HepG2 (cell line): ENCODE measurements around the gene MORC1. TPM values are rescaled to one million over a fixed set of nuclear protein-coding genes. Genes with fewer than 3 reads are reported as not detected.

Experiments
- ATAC-seq: fragments of 200-7000 bp; cut with Tn5 transposase; 3 replicates; pipeline ENCODE4 v1.9.1; 2020; ENCODE audit warnings: mild to moderate bottlenecking, moderate library complexity
- BruUV-seq: library from RNA; stranded (reverse); fragments of 400-500 nt; replicated peaks from 2 replicates; lab custom pipeline; 2021; lab: Mats Ljungman, UMichigan
- CTCF ChIA-PET: fragments of 300-600 bp; formaldehyde crosslinking; extraction: SDS; loops from one replicate; lab custom pipeline; 2021; ENCODE audit warnings: low total read pairs, inconsistent platforms, low intra/inter-chr PET ratio; lab: Yijun Ruan, JAX
- POLR2A ChIA-PET: fragments of 350-600 bp; sonication (Branson Sonifier 250); formaldehyde crosslinking; loops from one replicate; lab custom pipeline; 2020; ENCODE audit warnings: antibody characterized with exemption, inconsistent platforms; lab: Yijun Ruan, JAX
- DNase-seq: peaks from one replicate; pipeline ENCODE4 v3.0.0-alpha.2; 2015; ENCODE audit warnings: low spot score
- FAIRE-seq: peaks from 3 replicates; lab custom pipeline; 2011; peaks lifted over from hg19 to GRCh38; lab: Jason Lieb, UNC
- H2AFZ ChIP-seq: one replicate; pipeline ENCODE4 v1.6.1; 2011; ENCODE audit warnings: low read length, inconsistent platforms
- H3K27ac ChIP-seq: fragments of 300-600 bp; 3 replicates; pipeline ENCODE4 v1.8.0; 2011; ENCODE audit warnings: mixed run types, mild to moderate bottlenecking, mixed read lengths, low read length, inconsistent platforms; ENCODE audit not compliant: insufficient read depth; ENCODE audit errors: extremely low read length
- H3K27me3 ChIP-seq, 2 experiments: fragments of 200-600 bp in 1 of 2; 2 replicates in 1 of 2; 3 replicates in 1 of 2; pipeline versions ENCODE4 v1.6.0 to v1.8.0; 2011; ENCODE audit warnings: low read length in 2 of 2, mild to moderate bottlenecking in 2 of 2, moderate library complexity in 2 of 2, inconsistent platforms in 1 of 2; ENCODE audit not compliant: insufficient read depth in 2 of 2, control insufficient read depth in 1 of 2
- H3K36me3 ChIP-seq, 2 experiments: fragments of 200-600 bp in 1 of 2; replicated peaks in 1 of 2; 2 replicates in 1 of 2; 3 replicates in 1 of 2; pipeline versions ENCODE4 v1.5.1 to v1.8.0; 2011; ENCODE audit warnings: low read length in 2 of 2, inconsistent platforms in 1 of 2; ENCODE audit not compliant: insufficient read depth in 2 of 2, control insufficient read depth in 1 of 2
- H3K4me1 ChIP-seq: 2 replicates; pipeline ENCODE4 v1.5.1; 2012; ENCODE audit warnings: low read length, inconsistent platforms; ENCODE audit not compliant: insufficient read depth
- H3K4me2 ChIP-seq: 2 replicates; pipeline ENCODE4 v1.6.0; 2011; ENCODE audit warnings: low read depth, low read length, inconsistent platforms
- H3K4me3 ChIP-seq, 3 experiments: fragments of 200-600 bp in 1 of 3; sonication (generic), shearing (Covaris generic) in 1 of 3; replicated peaks in 1 of 3; 2 replicates each; pipeline ENCODE4 v1.5.1; 2011 to 2016; ENCODE audit warnings: low read length in 3 of 3, inconsistent platforms in 2 of 3, low read depth in 2 of 3, mild to moderate bottlenecking in 2 of 3, control low read depth in 1 of 3, mixed read lengths in 1 of 3; ENCODE audit not compliant: insufficient read depth in 1 of 3
- H3K79me2 ChIP-seq: one replicate; pipeline ENCODE4 v1.6.1; 2011; ENCODE audit warnings: low read length, inconsistent platforms; ENCODE audit not compliant: insufficient read depth
- H3K9ac ChIP-seq: 2 replicates; pipeline ENCODE4 v1.6.0; 2011; ENCODE audit warnings: mild to moderate bottlenecking, low read depth, low read length, inconsistent platforms; ENCODE audit not compliant: insufficient read depth
- H3K9me3 ChIP-seq: 2 replicates; pipeline ENCODE4 v1.5.1; 2012; ENCODE audit warnings: mild to moderate bottlenecking, low read length
- H4K20me1 ChIP-seq: 2 replicates; pipeline ENCODE4 v1.6.0; 2011; ENCODE audit warnings: inconsistent platforms, mild to moderate bottlenecking, low read length, moderate library complexity; ENCODE audit not compliant: insufficient read depth
- AKAP8 ChIP-seq: sonication (generic); formaldehyde crosslinking; IDR thresholded peaks from 2 replicates; pipeline ENCODE4 v1.5.1; 2020; ENCODE audit warnings: mild to moderate bottlenecking, missing genetic modification reagents
- FOSL2 ChIP-seq: sonication (generic); formaldehyde crosslinking; IDR thresholded peaks from 2 replicates; pipeline ENCODE4 v1.4.0; 2020; ENCODE audit warnings: missing genetic modification reagents
- HOXD1 ChIP-seq: sonication (generic); formaldehyde crosslinking; IDR thresholded peaks from 2 replicates; pipeline ENCODE4 v1.5.0; 2020; ENCODE audit warnings: missing genetic modification reagents
- RAD21 ChIP-seq: fragments of 450-650 bp; formaldehyde crosslinking; IDR thresholded peaks from 2 replicates; pipeline ENCODE4 v1.5.0; 2020; ENCODE audit warnings: mild to moderate bottlenecking
- SMC3 ChIP-seq: IDR thresholded peaks from 2 replicates; pipeline ENCODE4 v1.6.1; 2011; ENCODE audit warnings: low read length, improper control_type of control experiment
- SRSF9 ChIP-seq: fragments of 200-400 bp; formaldehyde crosslinking; IDR thresholded peaks from 2 replicates; pipeline ENCODE4 v1.6.1; 2018; ENCODE audit warnings: borderline replicate concordance, mild to moderate bottlenecking, low read depth, low read length; ENCODE audit not compliant: insufficient read depth, poor library complexity, severe bottlenecking
- STAG1 ChIP-seq: sonication (generic); formaldehyde crosslinking; IDR thresholded peaks from 2 replicates; pipeline ENCODE4 v1.4.0; 2020; ENCODE audit warnings: missing genetic modification reagents
- ZNF354B ChIP-seq: sonication (generic); formaldehyde crosslinking; IDR thresholded peaks from 2 replicates; pipeline ENCODE4 v1.8.0; 2022; ENCODE audit warnings: mild to moderate bottlenecking, missing genetic modification reagents
- ZNF569 ChIP-seq: sonication (generic); formaldehyde crosslinking; IDR thresholded peaks from 2 replicates; pipeline ENCODE4 v1.5.0; 2020; ENCODE audit warnings: mild to moderate bottlenecking, missing genetic modification reagents, moderate library complexity, borderline replicate concordance
- WGBS: methylation state at CpG from one replicate; pipeline ENCODE4 v1.1.6; 2017; ENCODE audit warnings: low lambda C conversion rate; 5-methylcytosine and 5-hydroxymethylcytosine counted together
- in situ Hi-C: cut with HindIII; loops from 2 replicates; pipeline ENCODE4 v1.10.0; 2017; ENCODE audit warnings: low pct_unique_long_range_greater_than_20kb; ENCODE audit not compliant: extremely low pct_ligation_motif_present
- intact Hi-C: fragments of 100-400 bp; cut with micrococcal nuclease; formaldehyde crosslinking; loops from one replicate; pipeline ENCODE4 v1.10.0; 2022; ENCODE audit not compliant: unreplicated experiment
- polyA plus RNA-seq, 8 experiments: library from polyadenylated mRNA; depleted of rRNA in 3 of 8; stranded (reverse) in 7 of 8; unstranded in 1 of 8; fragments of >200 nt; fragmentation: Illumina TruSeq in 4 of 8; extraction: Trizol in 4 of 8; gene quantifications; 2 replicates each; pipeline versions ENCODE4 v1.2.1 to v1.2.3, GENCODE V29; 2011 to 2016; ENCODE audit warnings: low read depth in 4 of 8, missing spikeins in 1 of 8, mixed read lengths in 1 of 8; ENCODE audit not compliant: insufficient read depth in 1 of 8
- total RNA-seq, 5 experiments: library from RNA; depleted of rRNA; stranded (reverse); fragments of >200 nt; fragmentation: Illumina TruSeq; extraction: Trizol; gene quantifications; 2 replicates each; pipeline ENCODE4 v1.2.3, GENCODE V29; 2016; ENCODE audit warnings: low read depth in 1 of 5
- TF ChIP-seq, protein P1 (sequence below): sonication (generic); IDR thresholded peaks from 2 replicates; pipeline ENCODE4 v1.6.1; 2016; ENCODE audit warnings: low read depth, borderline replicate concordance
- TF ChIP-seq, protein P2 (sequence below): sonication (generic); formaldehyde crosslinking; IDR thresholded peaks from 2 replicates; pipeline ENCODE4 v1.5.1; 2020; ENCODE audit warnings: mild to moderate bottlenecking, moderate library complexity, missing genetic modification reagents
- TF ChIP-seq, protein P3 (sequence below): sonication (generic); formaldehyde crosslinking; IDR thresholded peaks from 2 replicates; pipeline ENCODE4 v1.5.0; 2020; ENCODE audit warnings: mild to moderate bottlenecking, missing genetic modification reagents, moderate library complexity
- TF ChIP-seq, protein P4 (sequence below): sonication (generic); formaldehyde crosslinking; IDR thresholded peaks from 2 replicates; pipeline ENCODE4 v1.4.0; 2020; ENCODE audit warnings: missing genetic modification reagents

The MORC1 gene
- total and polyA plus RNA-seq, 2 of the 13 experiments (the other 11 are each of a cell fraction or from before 2014, with no cell fraction given): not detected

DNA sequence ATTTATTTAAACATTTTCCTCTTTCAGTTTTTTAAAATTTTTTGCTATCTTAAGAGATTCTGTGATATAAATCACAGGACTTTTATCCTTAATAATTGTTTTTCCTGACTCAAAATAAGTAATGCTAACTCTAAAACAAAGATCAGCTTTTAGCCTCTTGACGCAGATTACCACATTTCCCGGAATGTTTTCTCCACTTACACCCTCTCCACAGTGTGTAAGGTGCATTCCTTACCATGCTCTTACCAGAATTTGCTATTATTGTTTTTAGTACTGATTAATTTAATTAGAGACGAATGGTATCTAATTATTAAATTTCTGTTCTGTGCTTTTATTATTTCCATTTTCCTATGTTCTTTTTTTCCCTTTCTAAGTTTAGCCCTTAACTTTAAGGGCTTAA lies 199.1 kb downstream of the MORC1 start (continued):
- TF ChIP-seq HOXD1 (CRISPR knock-in tag) (no peak), AKAP8 (no peak)
- TF ChIP-seq, protein P1, sequence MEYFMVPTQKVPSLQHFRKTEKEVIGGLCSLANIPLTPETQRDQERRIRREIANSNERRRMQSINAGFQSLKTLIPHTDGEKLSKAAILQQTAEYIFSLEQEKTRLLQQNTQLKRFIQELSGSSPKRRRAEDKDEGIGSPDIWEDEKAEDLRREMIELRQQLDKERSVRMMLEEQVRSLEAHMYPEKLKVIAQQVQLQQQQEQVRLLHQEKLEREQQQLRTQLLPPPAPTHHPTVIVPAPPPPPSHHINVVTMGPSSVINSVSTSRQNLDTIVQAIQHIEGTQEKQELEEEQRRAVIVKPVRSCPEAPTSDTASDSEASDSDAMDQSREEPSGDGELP: no peak

DNA sequence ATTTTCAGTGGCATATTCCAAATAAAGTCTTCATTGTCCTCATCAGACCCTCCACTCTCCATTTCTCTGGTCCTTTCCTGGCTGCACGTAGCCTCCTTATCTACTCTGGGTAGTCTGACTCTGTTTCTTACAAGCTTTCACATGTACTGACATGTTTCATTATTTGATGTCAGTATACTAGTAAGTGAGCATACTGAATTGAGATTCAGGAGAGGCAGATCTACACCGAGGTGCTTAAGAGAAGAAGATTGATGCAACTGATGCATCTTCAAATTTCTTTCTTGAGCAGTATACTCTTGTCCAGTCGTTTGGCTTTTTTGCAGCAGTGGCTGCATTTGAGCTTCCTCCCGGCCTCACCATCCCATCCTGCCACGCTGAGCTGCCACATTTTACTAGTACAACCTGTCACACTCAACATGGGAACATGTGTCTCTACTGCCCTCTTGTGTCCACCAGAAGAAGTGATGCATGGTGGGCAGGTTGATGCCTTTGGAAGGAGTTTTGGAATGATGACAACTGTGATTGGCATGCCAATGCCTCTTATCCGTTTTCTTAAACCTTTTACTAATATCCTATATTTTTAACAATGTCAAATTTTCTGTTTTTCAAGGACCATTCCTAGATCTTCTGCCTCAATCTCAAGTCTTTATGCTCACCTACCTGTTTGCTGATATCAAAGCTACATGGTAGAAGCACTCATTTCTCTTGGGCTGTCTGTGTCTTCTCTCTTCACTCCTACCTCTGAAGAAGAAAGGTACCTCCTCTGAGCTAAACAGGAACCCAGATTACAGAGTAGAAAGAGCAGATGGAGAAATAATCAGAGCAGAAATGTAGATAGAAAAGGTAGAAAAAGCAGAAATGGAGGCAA lies 202.9 kb downstream of the MORC1 start:
- H3K4me1 ChIP-seq: no peaks in the 10 kb centered on the region
- TF ChIP-seq, protein P2, sequence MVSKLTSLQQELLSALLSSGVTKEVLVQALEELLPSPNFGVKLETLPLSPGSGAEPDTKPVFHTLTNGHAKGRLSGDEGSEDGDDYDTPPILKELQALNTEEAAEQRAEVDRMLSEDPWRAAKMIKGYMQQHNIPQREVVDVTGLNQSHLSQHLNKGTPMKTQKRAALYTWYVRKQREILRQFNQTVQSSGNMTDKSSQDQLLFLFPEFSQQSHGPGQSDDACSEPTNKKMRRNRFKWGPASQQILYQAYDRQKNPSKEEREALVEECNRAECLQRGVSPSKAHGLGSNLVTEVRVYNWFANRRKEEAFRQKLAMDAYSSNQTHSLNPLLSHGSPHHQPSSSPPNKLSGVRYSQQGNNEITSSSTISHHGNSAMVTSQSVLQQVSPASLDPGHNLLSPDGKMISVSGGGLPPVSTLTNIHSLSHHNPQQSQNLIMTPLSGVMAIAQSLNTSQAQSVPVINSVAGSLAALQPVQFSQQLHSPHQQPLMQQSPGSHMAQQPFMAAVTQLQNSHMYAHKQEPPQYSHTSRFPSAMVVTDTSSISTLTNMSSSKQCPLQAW (CRISPR knock-in tag): 0 out of 2 replicates have a peak, but pooled peaks have one; percentile 19
- TF ChIP-seq SRSF9: no peak
- TF ChIP-seq RAD21 (CRISPR knock-in tag): peak; percentile 41; the same call in 1 of the 2 replicates
- peak; percentile 87 for TF ChIP-seq STAG1
- TF ChIP-seq ZNF354B (CRISPR knock-in tag): no peak
- no peak for TF ChIP-seq ZNF569 (CRISPR knock-in tag)
- TF ChIP-seq, protein P3, sequence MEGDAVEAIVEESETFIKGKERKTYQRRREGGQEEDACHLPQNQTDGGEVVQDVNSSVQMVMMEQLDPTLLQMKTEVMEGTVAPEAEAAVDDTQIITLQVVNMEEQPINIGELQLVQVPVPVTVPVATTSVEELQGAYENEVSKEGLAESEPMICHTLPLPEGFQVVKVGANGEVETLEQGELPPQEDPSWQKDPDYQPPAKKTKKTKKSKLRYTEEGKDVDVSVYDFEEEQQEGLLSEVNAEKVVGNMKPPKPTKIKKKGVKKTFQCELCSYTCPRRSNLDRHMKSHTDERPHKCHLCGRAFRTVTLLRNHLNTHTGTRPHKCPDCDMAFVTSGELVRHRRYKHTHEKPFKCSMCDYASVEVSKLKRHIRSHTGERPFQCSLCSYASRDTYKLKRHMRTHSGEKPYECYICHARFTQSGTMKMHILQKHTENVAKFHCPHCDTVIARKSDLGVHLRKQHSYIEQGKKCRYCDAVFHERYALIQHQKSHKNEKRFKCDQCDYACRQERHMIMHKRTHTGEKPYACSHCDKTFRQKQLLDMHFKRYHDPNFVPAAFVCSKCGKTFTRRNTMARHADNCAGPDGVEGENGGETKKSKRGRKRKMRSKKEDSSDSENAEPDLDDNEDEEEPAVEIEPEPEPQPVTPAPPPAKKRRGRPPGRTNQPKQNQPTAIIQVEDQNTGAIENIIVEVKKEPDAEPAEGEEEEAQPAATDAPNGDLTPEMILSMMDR: peak; percentile 90
- TF ChIP-seq FOSL2: 0 out of 2 replicates have a peak, but pooled peaks have one; percentile 4
- TF ChIP-seq, protein P4, sequence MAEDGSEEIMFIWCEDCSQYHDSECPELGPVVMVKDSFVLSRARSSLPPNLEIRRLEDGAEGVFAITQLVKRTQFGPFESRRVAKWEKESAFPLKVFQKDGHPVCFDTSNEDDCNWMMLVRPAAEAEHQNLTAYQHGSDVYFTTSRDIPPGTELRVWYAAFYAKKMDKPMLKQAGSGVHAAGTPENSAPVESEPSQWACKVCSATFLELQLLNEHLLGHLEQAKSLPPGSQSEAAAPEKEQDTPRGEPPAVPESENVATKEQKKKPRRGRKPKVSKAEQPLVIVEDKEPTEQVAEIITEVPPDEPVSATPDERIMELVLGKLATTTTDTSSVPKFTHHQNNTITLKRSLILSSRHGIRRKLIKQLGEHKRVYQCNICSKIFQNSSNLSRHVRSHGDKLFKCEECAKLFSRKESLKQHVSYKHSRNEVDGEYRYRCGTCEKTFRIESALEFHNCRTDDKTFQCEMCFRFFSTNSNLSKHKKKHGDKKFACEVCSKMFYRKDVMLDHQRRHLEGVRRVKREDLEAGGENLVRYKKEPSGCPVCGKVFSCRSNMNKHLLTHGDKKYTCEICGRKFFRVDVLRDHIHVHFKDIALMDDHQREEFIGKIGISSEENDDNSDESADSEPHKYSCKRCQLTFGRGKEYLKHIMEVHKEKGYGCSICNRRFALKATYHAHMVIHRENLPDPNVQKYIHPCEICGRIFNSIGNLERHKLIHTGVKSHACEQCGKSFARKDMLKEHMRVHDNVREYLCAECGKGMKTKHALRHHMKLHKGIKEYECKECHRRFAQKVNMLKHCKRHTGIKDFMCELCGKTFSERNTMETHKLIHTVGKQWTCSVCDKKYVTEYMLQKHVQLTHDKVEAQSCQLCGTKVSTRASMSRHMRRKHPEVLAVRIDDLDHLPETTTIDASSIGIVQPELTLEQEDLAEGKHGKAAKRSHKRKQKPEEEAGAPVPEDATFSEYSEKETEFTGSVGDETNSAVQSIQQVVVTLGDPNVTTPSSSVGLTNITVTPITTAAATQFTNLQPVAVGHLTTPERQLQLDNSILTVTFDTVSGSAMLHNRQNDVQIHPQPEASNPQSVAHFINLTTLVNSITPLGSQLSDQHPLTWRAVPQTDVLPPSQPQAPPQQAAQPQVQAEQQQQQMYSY: peak; percentile 69; the same call in 1 of the 2 replicates
- peak; percentile 73 for TF ChIP-seq SMC3
- H3K9ac ChIP-seq: no peak overlapping the region
- 10% methylated on average over 6 of the region's 6 CpGs for WGBS
- H4K20me1 ChIP-seq: no peaks in the 10 kb centered on the region
- peak; percentile 96 for ATAC-seq
- no peaks in the 10 kb centered on the region for H3K79me2 ChIP-seq
- no peak overlapping the region for H2AFZ ChIP-seq
- no peaks in the 10 kb centered on the region for H3K9me3 ChIP-seq
- intact Hi-C loops: loop anchor here (1.0 kb wide), 2 partner anchors 253 to 426 kb away; no protein-coding TSS in a partner anchor
- H3K36me3 ChIP-seq: no peaks in the 10 kb centered on the region
- no peak overlapping the region for H3K4me2 ChIP-seq
- no peaks in the 10 kb centered on the region for H3K27me3 ChIP-seq
- CTCF ChIA-PET: interaction anchor here (2.1 kb wide), 2 partner anchors 253 to 425 kb away, joined by 11 to 25 read pairs; no protein-coding TSS in a partner anchor
- H3K27ac ChIP-seq: no peak overlapping the region
- FAIRE-seq: peak; percentile 91
- BruUV-seq: no TSS peak
- DNase-seq: peak; percentile 61
- no peak overlapping the region for H3K4me3 ChIP-seq
- in situ Hi-C loops: loop anchor here (5.0 to 10.0 kb wide), 2 partner anchors 243 to 420 kb away; no protein-coding TSS in a partner anchor
- POLR2A ChIA-PET: no interaction called here
